ENCODE results near the gene ZNF230. TPM values are rescaled to one million over a fixed set of nuclear protein-coding genes. Genes with fewer than 3 reads are reported as not detected.
A peak's percentile ranks its signal among the peaks of the same experiment; 100 is the strongest.

Gene ZNF230
- total RNA-seq, 1 donor from 2014 or later, result 1.7 TPM

DNA sequence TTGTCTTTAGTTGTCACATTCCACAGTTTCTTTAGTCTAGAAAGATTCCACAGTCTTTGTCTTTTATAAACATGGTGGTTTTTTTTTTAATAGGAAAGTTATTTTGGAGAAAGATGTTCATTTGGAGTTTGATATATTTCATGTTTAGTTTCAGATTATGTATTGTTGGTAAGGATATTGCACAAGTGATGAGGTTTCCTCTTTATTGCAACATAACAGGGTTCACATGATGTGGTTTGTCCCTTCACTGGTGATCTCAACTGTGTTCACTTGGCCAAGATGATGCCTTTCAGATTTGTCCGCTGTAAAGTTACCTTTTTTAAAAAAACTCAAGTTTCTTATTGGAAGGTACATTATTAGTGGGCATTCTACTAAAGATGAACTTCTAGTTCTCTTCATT is 3.2 kb downstream of the ZNF230 start:
- no peak for TF ChIP-seq CTCF (conservative IDR thresholded peaks at IDR 0.05; ENCODE audit: low read depth, low read length)
- H3K4me3 ChIP-seq (ENCODE audit: low read depth, low read length), result no peak overlapping the region
- DNase-seq (ENCODE audit: low read depth), result no peak

DNA sequence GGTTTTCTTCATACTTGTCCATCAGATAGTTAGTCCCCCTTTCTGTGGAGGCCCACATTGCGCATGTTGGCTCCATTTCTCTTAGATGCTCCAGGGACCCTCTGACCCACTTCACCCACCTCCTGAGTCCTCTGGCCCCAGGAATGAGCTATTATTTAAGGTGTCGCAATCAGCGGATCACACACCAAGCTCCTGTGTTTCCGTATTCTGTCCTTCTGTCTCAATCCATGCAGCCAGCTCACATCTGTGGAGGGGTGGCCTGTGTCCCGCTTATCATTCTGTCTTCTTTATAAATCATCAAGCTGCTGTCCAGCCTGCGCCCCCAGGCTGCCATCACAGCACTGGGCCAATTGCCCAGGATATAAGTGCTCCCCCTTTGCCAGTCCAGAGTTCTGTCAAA is 4.7 kb downstream of the ZNF230 start:
- no peak for TF ChIP-seq CTCF (conservative IDR thresholded peaks at IDR 0.05; ENCODE audit: low read depth, low read length)
- no peak overlapping the region for H3K4me3 ChIP-seq (ENCODE audit: low read depth, low read length)
- DNase-seq (ENCODE audit: low read depth), result no peak

DNA sequence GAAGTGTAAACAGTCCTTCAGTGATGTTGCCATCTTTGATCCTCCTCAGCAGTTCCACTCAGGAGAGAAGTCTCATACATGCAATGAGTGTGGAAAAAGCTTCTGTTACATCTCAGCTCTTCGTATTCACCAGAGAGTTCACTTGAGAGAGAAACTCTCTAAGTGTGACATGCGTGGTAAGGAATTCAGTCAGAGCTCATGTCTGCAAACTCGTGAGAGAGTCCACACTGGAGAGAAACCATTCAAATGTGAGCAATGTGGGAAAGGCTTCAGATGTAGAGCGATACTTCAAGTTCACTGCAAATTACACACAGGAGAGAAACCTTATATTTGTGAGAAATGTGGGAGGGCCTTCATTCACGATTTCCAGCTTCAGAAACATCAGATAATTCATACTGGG is 7.7 kb downstream of the ZNF230 start:
- no peak overlapping the region for H3K4me3 ChIP-seq (ENCODE audit: low read depth, low read length)
- DNase-seq (ENCODE audit: low read depth), result no peak
- TF ChIP-seq CTCF (conservative IDR thresholded peaks at IDR 0.05; ENCODE audit: low read depth, low read length), result no peak

- no peak for TF ChIP-seq CTCF (conservative IDR thresholded peaks at IDR 0.05; ENCODE audit: low read depth, low read length)
- DNase-seq (ENCODE audit: low read depth), result no peak
- no peak overlapping the region for H3K4me3 ChIP-seq (ENCODE audit: low read depth, low read length)
These were observed 16.7 kb downstream of the ZNF230 start for GRCh38 chr19:44019498-44019897.

- TF ChIP-seq CTCF (conservative IDR thresholded peaks at IDR 0.05; ENCODE audit: low read depth, low read length), result no peak
- DNase-seq (ENCODE audit: low read depth), result no peak
- no peak overlapping the region for H3K4me3 ChIP-seq (ENCODE audit: low read depth, low read length)
These were observed 18.5 kb downstream of the ZNF230 start for GRCh38 chr19:44021221-44021620.

- H3K4me3 ChIP-seq (ENCODE audit: low read depth, low read length), result peak overlapping the region; percentile 99
- TF ChIP-seq CTCF (conservative IDR thresholded peaks at IDR 0.05; ENCODE audit: low read depth, low read length), result no peak
- DNase-seq (ENCODE audit: low read depth), result no peak
These were observed 22.1 kb downstream of the ZNF230 start for GRCh38 chr19:44024900-44025216.

DNA sequence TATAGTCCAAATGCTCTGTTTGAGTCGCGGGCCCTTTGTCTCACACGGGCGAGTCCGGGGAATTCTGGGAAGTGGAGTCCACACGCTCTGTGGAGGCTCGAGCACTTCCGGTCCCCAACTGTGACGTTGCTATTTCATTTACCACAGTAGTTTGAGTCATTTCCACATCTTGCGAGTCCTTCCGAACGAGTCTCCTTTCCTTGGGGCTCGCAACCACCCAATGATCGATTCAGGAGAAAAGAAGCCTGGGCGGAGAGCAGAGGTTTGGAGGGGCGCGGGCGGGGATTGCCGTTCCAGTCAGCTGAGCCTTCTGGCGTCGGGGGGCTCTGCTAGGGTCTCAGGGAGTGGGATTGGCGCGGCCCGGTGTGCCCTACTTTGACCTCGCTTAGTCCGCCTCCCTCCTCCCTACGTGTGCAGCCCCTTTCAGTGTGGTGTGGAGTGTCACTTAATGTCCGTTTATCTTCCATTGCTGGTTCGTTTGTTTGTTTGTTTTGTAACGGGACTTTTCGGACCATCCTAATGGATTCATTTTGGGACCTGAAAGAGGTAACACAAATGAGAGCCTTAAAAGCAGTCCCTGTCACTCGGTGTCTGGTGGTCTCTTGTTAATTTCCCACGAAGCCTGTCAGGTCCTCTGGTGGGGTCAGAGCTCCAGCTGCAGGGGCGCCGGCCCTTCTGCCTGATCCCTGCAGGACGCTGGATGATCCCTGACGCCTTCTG is 22.6 kb downstream of the ZNF230 start, which contains the start of gene ZNF222:
ZNF222 (plus strand) TSS at position 163 of the 720 bp plus-strand sequence; CDS start at position 221, 58 bp downstream.
- no peak for TF ChIP-seq CTCF (conservative IDR thresholded peaks at IDR 0.05; ENCODE audit: low read depth, low read length)
- peak; percentile 56 for DNase-seq (ENCODE audit: low read depth)
- H3K4me3 ChIP-seq (ENCODE audit: low read depth, low read length), result peak within 1 kb of the TSS; percentile 99

Measured in epithelial cell of proximal tubule (primary cell).